Measurements from ENCODE around the gene GOSR2. TPM values are rescaled to one million over a fixed set of nuclear protein-coding genes. Genes with fewer than 3 reads are reported as not detected.

Gene GOSR2
- total RNA-seq, 1 experiment from 2014 or later: 36.5 TPM

DNA sequence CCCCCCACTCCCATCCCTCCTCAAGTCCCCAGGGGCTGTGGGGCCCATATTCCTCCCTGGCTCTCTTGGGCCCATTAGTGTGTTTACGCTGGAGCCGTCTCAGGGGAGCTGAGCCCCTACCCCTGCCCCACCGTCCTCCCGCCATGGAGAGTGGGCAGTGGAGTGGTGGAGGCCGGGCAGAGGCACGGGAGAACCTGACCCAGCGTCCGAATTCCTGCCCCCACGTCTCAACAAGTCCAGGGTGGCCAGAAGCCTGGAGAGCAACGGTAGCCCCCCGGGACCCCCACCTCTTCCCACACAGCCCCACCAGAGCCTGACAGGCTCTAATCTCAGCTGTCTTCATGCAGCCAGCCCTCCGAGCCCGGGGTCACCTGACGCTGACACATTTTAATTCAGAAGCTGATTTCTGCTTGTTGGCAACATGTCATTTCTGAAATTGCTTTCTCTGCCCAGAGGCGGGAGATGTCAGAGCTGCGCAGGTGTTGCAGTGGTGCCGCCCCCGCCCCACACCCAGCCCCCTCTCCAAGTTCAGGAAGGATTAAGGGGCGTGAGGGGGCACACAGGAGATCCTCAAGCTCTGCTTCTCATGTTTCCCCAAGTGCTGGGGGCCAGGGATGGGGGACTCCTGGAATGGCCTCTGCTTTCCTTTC lies 39.0 kb upstream of the GOSR2 start:
- intact Hi-C loops (cut with micrococcal nuclease; ENCODE audit: unreplicated experiment) (no loop called here), in situ Hi-C loops (cut with HindIII; ENCODE audit: low pct_unique_long_range_greater_than_20kb, low sequenced_read_pairs) (no loop called here)
- H3K36me3 ChIP-seq (ENCODE audit: control insufficient read depth, insufficient read depth, low read length): no peaks in the 10 kb centered on the region
- no TSS peak for BruUV-seq (replicated peaks)
- H3K9me3 ChIP-seq (ENCODE audit: control insufficient read depth, insufficient read depth, low read depth, low read length): no peaks in the 10 kb centered on the region
- DNase-seq (ENCODE audit: low read depth, low spot score): no peak
- CTCF ChIA-PET: interaction anchor here (0.6 kb wide), 1 partner anchor 60 kb away, joined by 3 read pairs; no protein-coding TSS in a partner anchor
- H3K4me1 ChIP-seq (ENCODE audit: control insufficient read depth, insufficient read depth, low read length): no peaks in the 10 kb centered on the region
- ATAC-seq: no peak
- TF ChIP-seq POLR2AphosphoS5 (IDR thresholded peaks at IDR 0.05; ENCODE audit: low read depth, low read length) (no peak), SIN3A (IDR thresholded peaks at IDR 0.05; ENCODE audit: borderline replicate concordance, insufficient read depth, low read depth, low read length) (no peak), TCF7L2 (IDR thresholded peaks at IDR 0.05; ENCODE audit: low read depth, low read length) (no peak)
- TF ChIP-seq, protein P1, sequence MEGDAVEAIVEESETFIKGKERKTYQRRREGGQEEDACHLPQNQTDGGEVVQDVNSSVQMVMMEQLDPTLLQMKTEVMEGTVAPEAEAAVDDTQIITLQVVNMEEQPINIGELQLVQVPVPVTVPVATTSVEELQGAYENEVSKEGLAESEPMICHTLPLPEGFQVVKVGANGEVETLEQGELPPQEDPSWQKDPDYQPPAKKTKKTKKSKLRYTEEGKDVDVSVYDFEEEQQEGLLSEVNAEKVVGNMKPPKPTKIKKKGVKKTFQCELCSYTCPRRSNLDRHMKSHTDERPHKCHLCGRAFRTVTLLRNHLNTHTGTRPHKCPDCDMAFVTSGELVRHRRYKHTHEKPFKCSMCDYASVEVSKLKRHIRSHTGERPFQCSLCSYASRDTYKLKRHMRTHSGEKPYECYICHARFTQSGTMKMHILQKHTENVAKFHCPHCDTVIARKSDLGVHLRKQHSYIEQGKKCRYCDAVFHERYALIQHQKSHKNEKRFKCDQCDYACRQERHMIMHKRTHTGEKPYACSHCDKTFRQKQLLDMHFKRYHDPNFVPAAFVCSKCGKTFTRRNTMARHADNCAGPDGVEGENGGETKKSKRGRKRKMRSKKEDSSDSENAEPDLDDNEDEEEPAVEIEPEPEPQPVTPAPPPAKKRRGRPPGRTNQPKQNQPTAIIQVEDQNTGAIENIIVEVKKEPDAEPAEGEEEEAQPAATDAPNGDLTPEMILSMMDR (IDR thresholded peaks at IDR 0.05): no peak
- TF ChIP-seq, protein P2, sequence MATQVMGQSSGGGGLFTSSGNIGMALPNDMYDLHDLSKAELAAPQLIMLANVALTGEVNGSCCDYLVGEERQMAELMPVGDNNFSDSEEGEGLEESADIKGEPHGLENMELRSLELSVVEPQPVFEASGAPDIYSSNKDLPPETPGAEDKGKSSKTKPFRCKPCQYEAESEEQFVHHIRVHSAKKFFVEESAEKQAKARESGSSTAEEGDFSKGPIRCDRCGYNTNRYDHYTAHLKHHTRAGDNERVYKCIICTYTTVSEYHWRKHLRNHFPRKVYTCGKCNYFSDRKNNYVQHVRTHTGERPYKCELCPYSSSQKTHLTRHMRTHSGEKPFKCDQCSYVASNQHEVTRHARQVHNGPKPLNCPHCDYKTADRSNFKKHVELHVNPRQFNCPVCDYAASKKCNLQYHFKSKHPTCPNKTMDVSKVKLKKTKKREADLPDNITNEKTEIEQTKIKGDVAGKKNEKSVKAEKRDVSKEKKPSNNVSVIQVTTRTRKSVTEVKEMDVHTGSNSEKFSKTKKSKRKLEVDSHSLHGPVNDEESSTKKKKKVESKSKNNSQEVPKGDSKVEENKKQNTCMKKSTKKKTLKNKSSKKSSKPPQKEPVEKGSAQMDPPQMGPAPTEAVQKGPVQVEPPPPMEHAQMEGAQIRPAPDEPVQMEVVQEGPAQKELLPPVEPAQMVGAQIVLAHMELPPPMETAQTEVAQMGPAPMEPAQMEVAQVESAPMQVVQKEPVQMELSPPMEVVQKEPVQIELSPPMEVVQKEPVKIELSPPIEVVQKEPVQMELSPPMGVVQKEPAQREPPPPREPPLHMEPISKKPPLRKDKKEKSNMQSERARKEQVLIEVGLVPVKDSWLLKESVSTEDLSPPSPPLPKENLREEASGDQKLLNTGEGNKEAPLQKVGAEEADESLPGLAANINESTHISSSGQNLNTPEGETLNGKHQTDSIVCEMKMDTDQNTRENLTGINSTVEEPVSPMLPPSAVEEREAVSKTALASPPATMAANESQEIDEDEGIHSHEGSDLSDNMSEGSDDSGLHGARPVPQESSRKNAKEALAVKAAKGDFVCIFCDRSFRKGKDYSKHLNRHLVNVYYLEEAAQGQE (IDR thresholded peaks at IDR 0.05; ENCODE audit: insufficient read depth in 1 of 2, low read depth in 2 of 2, low read length in 1 of 2): no peak
- no peaks in the 10 kb centered on the region for H3K27me3 ChIP-seq (ENCODE audit: control insufficient read depth, insufficient read depth, low read length)
- H3K27ac ChIP-seq (ENCODE audit: low read length): no peak overlapping the region
- H3K4me3 ChIP-seq (ENCODE audit: low read depth in 2 of 2, low read length in 2 of 2): no peak overlapping the region
- POLR2A ChIA-PET: no interaction called here

DNA sequence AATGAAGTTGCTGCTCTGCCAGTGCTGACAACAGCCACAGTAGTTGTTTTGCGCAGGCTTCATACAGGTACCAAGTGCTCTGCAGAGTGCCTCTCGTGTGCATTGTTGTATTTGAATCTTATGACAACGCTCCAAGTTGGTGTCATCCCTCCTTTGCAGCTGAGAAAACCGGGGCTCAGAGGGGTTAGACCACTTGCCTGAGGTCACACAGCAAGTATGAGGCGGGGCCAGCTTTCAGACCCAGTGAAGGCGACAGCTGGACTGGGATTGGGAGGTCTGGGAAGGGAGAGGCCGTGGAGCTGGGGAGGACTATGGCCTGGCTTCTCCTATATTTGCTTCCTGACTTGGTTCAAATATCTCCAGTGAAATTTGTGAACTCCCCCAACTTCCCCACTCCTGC lies 38.4 kb upstream of the GOSR2 start:
- Histone ChIP-seq H3K9me3 (ENCODE audit: control insufficient read depth, insufficient read depth, low read depth, low read length) (no peaks in the 10 kb centered on the region), H3K4me3 (ENCODE audit: low read depth in 2 of 2, low read length in 2 of 2) (no peak overlapping the region), H3K27ac (ENCODE audit: low read length) (no peak overlapping the region), H3K4me1 (ENCODE audit: control insufficient read depth, insufficient read depth, low read length) (no peaks in the 10 kb centered on the region), H3K36me3 (ENCODE audit: control insufficient read depth, insufficient read depth, low read length) (no peaks in the 10 kb centered on the region), H3K27me3 (ENCODE audit: control insufficient read depth, insufficient read depth, low read length) (no peaks in the 10 kb centered on the region)
- no TSS peak for BruUV-seq (replicated peaks)
- intact Hi-C loops (cut with micrococcal nuclease; ENCODE audit: unreplicated experiment): no loop called here
- in situ Hi-C loops (cut with HindIII; ENCODE audit: low pct_unique_long_range_greater_than_20kb, low sequenced_read_pairs): no loop called here
- DNase-seq (ENCODE audit: low read depth, low spot score) (no peak), ATAC-seq (no peak)
- TF ChIP-seq, protein P1 (IDR thresholded peaks at IDR 0.05): no peak
- no peak for TF ChIP-seq TCF7L2 (IDR thresholded peaks at IDR 0.05; ENCODE audit: low read depth, low read length)
- TF ChIP-seq, protein P2 (IDR thresholded peaks at IDR 0.05; ENCODE audit: insufficient read depth in 1 of 2, low read depth in 2 of 2, low read length in 1 of 2): no peak
- TF ChIP-seq POLR2AphosphoS5 (IDR thresholded peaks at IDR 0.05; ENCODE audit: low read depth, low read length): no peak
- ChIA-PET POLR2A (no interaction called here), CTCF (interaction anchor here (0.7 kb wide), 1 partner anchor 1030 kb away, joined by 3 read pairs; no protein-coding TSS in a partner anchor)

Data from Panc1 (cell line).